COLO829 (cell line): Measurements from ENCODE around the gene PWWP2B.
"Not testable (repeated sequence)": the region's sequence is repeated elsewhere in the genome, so short reads cannot be mapped to it uniquely, and the experiment has no call there.

Experiments
- DNase-seq: peaks from one replicate; pipeline ENCODE4 v3.0.0; 2012; ENCODE audit warnings: low spot score

PWWP2B gene

DNA sequence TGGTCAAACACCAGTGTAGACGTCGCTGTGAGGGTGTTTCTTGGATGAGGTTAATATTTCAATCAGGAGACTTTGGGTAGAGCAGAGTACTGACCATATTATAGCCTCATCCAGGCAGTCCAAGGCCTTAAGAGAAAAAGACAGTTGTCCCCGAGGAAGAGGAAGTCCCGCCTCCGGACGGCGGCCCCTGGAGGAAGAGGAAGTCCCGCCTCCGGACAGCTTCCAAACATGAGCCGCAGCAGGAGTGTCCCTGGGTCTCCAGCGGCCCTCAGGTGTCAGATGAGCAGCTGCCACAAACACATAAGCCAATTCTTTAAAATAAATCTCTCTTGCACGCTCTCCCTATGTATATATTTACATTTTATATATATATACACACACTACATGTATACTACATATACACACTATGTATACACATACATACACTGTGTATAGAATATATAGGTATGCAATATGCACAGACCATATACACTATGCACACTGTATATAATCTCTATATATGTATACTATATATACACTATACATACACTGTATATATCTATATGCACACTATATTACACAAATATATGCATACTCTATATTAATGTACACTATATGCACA lies 37.5 kb downstream of the PWWP2B start:
- DNase-seq = no peak

DNA sequence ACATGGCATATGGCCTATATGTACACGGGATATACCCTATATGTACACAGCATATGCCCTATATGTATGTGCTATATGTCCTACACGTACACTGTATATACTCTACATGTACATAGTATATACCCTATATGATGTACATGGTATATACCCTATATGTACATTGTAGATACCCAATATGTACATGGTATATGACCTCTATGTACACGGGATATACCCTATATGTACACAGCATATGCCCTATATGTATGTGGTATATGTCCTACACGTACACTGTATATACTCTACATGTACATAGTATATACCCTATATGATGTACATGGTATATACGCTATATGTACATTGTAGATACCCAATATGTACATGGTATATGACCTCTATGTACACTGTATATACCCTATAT lies 38.3 kb downstream of the PWWP2B start:
- not testable (repeated sequence) for DNase-seq

DNA sequence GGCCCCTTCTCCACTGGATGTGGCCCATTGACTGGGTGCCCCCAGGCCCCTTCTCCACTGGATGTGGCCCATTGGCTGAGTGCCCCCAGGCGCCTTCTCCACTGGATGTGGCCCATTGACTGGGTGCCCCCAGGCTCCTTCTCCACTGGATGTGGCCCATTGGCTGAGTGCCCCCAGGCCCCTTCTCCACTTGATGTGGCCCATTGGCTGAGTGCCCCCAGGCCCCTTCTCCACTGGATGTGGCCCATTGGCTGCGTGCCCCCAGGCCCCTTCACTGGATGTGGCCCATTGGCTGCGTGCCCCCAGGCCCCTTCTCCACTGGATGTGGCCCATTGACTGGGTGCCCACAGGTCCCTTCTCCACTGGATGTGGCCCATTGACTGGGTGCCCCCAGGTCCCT lies 39.1 kb downstream of the PWWP2B start:
- DNase-seq = not testable (repeated sequence)

DNA sequence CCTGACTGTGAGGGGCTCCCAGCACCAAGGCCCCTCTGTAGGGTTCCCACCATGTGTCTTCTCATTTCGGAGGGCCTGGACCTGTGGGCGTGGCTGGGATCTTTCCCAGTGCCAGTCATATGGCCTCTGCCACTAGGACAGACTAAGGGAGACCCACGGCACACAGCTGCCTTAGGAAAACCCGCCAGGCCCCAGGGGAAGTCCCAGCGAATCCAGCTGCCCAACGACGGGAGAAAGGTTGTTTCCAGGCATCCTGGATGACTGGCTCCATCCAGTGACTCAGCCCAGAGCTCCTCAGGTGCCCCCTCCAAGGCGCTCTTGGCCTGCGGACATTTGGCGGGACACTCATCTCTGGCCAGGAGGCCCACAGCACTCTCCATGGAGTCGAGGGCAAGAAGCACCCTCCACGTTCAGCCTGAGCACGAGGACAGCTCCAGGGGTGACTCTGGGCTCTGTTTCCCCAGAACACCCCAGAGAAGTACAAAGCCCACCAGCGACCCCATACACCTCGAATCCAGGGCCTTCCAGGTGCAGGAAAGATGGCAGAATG lies 39.9 kb downstream of the PWWP2B start:
- no peak for DNase-seq

DNA sequence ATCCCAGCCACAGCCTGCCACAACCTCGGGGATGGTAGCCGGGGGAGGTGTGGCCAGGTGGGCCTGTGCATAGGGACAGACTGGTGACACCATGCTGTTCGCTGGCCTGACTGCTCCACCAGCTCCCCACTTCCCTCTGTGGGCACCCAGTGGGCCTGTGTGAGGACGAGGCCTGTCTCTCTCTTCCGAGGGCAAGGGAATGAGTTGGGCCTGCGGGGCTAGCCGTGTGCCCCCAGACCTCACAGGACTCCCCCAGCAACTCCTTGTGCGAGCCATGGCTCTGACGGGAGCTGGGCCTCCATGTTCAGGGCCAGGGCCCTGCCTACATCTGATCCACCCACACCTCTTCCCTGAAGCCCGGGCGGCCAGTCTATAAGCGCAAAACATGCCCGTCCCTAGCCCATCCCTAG lies 40.5 kb downstream of the PWWP2B start:
- DNase-seq = no peak

DNA sequence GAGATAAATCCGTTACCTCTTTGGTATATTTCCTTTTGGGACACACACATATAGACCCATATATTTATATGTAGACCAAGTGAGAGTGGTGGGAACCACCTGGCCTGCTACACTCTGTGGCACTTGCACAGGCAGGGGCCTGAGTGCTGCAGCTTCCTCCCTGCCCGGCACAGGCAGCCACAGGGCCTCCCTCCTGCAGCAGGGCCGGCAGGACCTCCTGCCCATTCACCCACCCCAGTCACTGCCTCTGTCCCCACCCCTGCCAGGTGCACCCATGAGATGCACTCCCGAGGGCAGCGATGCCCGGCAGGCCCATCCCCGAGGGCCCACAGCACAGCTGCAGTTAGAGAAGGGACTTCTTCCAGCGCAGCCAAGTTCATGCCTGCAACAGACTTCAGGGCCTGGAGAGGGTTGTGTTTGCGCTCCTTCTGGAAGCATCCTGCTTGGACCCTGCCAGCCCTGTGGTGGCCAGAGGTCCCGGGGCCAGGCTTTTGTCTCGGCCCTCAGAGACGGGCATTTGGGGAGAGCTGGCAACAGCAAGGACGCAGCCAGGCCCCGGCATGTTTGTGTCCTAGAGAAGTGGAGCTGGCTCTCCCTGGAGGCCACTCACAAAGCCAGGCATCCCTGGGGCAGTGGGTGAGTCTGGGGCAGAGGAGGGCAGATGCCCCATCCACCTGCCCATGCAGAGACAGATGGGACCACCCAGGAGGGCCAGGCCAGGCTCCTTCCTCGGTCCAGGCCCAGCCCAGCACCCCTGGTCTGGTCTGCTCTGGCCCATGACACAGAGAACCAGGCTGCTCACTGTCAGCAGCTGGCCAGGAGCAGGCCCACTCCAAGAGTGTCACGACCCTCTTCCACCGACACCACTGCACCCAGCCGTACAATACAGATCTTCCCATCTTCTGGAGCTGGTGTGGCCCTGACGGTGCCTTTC lies 41.4 kb downstream of the PWWP2B start:
- DNase-seq = no peak

DNA sequence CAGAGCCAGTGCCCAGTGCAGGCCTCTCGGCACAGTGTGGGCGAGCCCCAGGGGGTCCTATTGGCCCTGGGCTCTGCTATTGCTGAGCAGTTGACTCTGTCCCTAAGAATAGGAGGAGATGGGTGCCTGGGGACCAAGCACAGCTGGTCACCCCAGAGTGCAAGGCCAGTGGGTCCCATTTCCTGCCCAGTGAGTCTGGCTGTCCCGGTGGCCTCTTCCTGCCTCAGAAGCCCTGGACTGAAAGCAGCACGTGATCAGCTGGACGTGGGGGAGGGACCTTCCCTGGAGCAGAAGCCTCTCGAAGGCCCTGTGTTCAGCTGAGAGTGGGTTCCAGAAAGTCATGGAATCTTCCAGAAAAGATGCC lies 42.0 kb downstream of the PWWP2B start:
- DNase-seq = no peak

DNA sequence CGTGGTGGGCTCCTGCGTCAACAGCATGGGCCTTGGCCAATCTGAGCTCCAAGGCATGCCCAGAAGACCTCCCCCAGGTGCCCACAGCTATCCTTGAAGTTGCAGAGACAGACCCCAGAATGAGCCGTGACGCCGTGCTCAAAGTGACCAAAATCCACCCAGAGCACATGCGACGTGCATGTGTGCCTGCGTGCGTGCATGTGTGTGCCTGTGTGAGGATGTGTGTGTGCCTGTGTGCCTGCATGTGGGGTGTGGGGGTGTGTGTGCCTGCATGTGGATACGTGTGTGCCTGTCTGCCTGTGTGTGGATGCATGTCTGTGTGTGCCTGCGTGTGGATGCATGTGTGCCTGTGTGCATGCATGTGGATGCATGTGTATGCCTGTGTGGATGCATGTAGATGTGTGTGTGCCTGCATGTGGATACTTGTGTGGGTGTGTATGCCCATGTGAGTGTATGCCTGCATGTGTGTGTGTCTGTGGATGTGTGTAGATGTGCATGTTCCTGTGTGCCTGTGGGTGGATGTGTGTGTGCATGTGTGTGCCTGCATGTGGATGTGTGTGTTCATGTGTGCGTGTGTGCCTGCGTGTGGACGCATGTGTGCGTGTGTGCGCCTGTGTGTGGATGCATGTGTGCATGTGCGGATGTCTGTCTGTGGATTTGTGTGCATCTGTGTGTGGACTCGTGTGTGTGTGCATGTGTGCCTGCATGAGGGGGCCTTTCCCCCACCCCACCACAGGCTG lies 42.6 kb downstream of the PWWP2B start:
- DNase-seq = no peak

DNA sequence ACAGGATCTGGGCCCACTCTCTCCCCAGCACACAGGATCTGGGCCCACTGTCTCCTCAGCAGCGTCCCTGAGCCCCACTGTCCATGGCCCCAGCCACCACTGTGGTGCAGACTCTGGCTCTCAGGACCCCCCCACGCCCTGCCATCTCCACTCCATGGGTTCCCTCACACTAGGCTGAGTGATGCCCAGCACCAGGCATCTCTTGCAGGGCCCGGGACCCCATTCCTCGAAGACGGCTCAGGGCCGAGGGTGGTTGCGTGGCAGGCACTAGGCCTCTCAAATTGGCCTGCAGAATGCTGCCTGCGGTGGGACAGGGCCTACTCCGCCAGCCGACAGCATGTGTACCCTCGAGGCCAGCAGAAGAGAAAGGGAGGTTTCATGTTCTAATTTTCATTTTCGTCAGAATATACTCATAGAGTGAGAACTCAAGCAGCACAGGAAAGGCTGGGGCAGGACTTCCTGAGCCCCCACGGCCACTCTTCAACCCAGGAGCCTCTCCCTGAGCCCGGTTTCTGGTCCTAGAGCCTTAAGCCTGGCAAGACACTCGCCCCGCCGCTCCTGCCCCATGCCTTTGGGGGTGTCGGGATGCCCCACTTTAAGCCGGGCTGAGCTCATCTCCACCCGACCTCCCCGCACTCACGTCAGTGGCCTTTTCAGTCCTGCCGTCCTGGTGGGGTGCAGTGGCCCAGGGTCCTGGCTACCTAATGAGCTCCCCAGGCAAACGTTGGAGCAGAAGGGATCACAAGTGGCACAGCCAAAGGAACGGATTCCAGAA lies 44.0 kb downstream of the PWWP2B start:
- DNase-seq = no peak

DNA sequence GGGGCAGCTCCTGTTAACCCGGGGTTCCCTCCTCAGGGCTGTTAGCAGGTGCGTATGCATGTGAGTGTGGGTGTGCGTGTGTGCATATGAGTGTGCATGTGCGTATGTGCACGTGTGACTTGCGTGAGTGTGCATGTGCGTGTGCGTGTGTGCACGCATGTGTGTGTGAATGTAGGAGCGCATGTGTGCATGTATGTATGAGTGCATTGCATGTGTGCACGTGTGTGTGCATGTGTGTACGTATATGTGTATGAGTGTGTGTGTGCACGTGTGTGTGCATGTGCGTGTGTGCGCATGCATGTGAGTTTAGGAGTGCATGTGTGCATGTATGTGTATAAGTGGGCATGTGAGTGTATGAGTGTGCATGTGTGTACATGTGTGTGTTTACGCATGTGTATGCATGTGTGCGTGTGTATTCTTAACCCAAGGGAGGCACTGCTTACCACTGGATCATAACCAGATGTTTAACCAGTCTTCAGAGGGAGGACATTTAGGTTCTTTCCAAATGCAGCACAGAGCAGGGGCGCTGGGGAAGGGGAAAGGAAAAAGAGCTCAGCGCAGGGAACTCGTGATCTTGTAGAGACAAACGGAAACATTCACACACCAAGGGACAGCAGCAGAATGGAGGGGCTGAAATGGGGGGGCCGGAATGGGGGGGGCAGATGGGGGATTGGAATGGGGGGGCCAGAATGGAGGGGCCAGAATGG lies 45.0 kb downstream of the PWWP2B start:
- no peak for DNase-seq

DNA sequence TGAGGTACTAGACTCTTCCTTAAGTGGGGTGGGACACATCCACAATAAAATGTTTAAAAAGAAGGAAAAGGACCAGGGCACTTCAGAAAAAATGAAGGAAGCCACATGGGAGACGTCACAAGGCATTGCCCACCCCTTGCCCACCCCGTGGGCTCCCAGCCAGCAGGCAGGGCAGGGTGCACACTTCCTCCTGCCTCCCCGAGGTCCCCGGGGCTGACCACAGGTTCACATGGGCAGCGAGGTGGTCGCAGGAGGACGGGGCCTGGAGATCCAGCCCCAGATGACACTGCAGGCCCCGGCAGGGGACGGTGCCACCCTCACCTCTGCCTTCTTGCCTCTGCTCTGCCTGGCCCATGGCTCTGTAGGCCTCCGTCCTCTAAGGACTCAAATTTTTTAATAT lies 45.6 kb downstream of the PWWP2B start:
- DNase-seq = no peak

DNA sequence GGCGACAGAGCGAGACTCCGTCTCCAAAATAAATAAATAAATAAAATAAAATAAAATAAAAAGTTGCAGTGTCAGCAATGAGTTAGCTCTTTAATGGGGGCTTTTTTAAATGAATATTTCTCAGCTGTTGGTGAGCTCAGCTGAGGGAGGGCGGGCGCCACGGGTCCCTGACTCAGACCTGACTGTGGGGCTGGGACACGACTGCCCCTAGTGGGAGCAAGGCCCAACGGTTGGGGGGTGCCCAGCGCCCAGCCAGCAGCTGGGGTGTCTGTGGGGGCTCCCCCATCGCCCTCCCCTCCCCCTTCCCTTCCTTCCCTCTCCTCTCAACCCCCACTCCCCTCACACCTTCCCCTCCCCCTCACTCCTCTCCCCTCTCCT lies 46.6 kb downstream of the PWWP2B start:
- no peak for DNase-seq

DNA sequence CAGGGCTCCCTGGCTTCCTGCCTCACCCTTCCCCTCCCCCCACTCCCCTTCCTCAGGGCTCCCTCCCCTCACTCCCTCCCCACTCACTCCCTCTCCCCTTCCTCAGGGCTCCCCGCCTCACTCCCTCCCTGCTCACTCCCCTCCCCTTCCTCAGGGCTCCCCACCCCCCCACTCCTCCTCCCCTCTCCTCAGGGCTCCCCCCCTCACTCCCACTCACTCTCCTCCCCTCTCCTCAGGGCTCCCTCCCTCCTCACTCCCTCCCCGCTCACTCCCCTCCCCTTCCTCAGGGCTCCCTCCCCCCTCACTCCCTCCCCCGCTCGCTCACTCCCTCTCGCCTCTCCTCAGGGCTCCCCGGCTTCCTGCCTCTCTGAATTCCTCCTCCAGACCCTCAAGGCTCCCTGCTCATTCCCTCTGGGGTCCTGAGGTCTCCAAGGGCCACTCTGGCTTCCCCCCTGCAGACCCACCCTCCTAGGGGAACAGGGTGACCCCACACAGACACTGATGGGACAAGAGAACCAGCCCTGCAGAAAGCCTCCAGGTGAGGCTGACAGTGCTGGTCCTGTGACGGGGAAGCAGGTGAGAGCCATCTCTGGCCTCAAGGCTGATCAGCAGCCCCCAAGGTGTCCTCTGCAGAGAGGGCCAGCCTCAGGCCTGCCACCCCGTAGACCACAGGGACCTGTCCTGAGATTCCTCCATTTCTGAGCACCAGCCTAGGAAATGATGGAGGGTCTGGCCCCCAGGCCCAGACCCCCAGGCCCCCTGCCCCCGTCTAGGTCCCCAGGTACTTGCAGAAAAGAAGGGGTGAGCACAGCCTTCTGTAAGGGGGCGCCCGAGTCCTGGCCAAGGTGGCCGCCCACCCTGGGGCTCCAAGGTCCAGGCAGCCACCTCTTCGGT lies 47.2 kb downstream of the PWWP2B start:
- DNase-seq = no peak

DNA sequence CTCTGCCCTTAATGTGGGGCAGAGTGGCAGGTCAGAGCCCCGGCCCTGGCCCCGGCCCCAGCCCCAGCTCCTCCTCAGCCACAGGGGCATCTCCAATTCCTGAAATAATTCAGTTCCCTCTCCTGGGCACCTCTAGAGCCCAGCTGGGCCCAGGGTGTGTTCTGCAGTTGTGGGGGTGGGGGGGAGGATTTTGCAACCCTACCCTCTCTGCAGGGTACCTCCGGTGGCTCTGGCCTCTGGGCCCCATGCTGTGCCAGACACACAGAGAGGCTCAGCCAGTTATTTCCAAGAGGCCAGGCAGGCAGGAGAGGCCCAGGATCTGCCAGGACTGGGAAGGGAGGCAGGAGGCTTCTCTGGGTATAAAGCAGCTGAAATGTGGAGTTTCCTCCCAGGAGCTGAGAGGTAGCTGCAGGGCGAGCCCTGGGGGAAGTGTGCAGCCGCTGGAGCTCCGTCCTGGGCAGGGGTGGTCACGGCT lies 47.9 kb downstream of the PWWP2B start:
- no peak for DNase-seq

DNA sequence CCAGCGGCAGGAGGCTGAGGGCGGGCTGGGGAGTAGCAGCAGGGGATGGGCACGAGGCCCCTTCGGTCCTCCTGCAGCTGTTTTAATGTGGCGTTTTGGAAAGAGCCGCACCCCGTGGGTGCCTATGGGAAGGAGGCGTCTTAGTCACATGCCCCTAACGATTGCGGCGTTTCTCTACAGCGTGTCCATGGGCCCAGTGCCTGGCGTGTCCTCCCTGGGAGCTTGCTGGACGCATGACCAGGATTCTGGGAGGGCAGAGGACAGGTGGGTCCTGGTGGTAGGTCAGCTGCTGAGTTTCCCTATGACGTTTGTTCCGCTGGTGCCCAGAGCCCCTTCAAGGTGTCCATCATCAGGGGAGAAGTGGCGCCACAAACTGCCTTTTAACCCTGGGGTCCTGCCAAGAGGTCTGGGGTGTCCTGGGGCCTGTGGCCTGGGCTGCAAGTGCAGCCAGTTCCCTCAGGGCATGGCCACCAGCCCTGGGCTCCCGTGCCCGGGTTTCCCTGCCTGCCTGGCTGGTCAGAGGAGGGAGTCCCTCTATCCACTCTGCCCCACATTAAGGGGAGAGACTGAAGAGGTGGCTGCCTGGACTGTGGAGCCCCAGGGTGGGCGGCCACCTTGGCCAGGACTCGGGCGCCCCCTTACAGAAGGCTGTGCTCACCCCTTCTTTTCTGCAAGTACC lies 48.7 kb downstream of the PWWP2B start:
- DNase-seq = no peak

DNA sequence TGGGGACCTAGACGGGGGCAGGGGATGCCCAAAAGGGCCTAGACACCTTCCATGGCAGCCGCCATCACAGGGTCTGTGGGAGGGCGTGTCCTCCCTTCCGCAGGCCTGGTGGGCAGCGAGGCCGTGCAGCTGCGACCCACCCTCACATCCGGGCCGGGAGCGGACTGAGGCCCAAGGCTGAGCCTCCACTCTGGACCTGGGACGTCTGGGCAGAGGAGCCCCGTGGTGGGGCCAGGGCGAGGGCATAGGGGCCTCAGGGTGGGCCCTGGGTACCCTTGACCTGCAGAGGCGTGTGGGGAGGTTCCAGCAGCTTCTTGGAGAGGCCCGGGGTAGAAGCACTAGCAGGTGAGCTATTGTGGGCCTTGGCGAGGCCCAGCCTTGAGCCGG lies 49.2 kb downstream of the PWWP2B start:
- no peak for DNase-seq

DNA sequence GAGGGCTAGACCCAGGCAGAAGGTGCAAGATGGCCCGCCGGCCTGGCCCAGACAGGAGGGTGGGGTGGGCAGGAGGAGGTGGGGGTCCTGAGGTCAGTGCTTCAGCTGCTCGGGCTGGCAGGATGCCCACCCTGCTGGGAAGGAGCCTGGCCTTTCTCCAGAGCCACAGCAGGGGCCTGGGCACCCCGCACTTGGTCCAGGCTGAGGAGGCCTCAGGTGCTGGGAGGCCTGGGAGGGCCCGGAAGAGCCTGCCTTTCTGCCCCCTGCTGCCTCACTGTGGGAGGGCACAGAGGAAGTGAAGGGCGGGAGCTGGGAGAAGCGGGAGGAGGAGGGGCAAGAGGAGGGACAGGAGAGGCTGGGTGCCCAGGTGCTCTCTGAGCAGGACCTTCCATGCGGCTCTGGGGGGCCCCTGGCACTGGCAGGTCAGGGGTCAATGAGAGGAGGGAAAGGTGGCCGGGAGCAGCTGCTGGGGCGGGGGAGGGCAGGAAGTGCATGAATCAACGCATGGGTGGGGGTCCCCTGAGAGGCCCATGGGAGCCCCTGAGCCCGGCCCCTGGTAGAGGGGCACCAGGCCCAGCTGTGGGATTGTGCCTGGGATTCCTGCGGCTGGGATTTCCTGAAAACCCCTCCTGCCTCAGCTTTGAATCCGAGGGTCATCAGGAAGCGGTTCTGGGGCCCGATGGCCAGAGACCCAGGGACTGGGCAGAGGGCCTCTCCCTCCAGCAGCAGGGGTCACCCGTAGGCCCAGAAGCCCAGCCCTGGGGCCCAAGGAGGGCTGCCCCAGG lies 49.9 kb downstream of the PWWP2B start:
- DNase-seq = no peak

DNA sequence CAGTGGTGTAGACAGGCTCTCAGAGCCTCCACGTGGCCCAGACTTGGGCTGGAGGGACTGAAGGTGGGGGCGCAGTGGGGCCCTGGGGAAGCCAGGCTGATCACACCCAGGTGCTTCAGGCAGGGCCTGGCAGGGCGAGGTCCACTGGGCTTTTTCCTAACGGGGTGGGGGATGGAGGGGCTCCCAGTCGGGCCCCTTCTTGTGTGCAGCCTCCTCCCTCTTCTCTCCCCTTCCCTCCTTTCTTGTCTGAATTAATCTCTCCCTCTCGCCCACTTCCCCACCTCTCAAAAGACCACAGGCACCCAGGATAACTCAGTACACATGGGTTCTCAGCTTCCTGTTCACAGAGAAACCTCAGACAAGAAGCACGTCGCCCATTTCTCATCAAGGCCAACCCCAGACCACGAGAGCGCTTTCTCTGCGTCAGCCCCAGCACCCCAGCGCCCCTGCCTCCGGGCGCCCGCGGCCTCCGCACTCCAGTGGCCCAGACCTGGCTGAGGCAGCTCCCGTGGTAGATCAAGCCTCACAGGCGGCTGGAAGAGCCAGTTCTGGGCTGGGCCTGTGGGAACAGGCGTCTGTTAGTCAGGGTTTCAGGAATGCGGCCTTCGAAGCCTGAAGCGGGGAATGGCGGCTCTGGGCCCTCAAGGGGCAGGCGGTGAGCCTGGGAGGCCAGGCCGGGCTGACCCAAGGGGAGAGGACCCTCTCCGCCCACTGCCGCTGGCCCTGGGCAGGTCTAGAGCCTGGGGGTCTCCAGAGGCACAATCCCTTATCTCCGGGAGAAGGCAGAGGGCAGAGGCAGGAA lies 50.6 kb downstream of the PWWP2B start:
- DNase-seq = no peak
